GM10266 (cell line): ENCODE measurements around the gene PCDHB7.
"Not testable (repeated sequence)": the region's sequence is repeated elsewhere in the genome, so short reads cannot be mapped to it uniquely, and the experiment has no call there.

Source experiments
- DNase-seq: peaks from one replicate; pipeline ENCODE4 v3.0.0; 2012; ENCODE audit errors: extremely low spot score
- TF ChIP-seq, protein P1 (sequence below): IDR thresholded peaks from 2 replicates; pipeline ENCODE4 v1.5.1; 2012; ENCODE audit warnings: mild to moderate bottlenecking, low read depth; ENCODE audit not compliant: control insufficient read depth, insufficient read depth; ENCODE audit errors: missing control alignments

PCDHB7 gene

DNA sequence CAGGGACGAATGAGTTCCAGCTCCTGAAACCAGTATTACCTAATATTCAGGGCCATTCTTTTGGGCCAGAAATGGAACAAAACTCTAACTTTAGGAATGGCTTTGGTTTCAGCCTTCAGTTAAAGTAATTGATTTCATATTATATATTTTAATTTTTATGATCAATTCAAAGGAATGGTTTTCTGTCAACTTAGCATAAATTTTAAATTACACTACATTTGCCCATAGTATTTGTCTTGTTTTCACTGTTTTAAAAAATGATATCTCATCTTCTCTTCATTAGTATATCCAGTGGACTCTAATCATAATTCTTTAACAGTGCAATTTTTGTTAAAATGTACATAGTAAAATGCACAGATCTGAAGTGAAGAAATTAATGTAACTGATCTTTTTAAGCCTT lies 7.9 kb downstream of the PCDHB7 start:
- no peak for DNase-seq
- TF ChIP-seq, protein P1, sequence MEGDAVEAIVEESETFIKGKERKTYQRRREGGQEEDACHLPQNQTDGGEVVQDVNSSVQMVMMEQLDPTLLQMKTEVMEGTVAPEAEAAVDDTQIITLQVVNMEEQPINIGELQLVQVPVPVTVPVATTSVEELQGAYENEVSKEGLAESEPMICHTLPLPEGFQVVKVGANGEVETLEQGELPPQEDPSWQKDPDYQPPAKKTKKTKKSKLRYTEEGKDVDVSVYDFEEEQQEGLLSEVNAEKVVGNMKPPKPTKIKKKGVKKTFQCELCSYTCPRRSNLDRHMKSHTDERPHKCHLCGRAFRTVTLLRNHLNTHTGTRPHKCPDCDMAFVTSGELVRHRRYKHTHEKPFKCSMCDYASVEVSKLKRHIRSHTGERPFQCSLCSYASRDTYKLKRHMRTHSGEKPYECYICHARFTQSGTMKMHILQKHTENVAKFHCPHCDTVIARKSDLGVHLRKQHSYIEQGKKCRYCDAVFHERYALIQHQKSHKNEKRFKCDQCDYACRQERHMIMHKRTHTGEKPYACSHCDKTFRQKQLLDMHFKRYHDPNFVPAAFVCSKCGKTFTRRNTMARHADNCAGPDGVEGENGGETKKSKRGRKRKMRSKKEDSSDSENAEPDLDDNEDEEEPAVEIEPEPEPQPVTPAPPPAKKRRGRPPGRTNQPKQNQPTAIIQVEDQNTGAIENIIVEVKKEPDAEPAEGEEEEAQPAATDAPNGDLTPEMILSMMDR, result no peak

DNA sequence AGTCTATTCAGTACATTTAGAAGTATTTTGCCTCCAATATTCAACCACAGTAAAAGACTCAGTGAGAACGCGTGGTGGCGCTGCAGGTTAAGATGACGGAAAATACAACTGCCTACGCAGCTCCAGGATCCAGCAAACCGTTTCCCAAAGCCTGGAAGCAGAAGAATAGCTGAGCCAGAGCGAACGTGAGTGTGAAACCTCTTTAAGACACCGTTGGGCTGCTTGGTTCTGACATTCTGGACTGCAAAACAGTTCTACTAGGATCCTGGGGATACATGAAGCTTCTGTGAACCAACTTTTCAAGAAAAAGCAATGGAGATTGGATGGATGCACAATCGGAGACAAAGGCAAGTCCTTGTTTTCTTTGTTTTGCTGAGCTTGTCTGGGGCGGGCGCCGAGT lies 9.8 kb downstream of the PCDHB7 start, which contains the start of gene PCDHB16:
TSS of gene PCDHB16 (plus strand) at position 140 of the 400 bp plus-strand sequence. CDS start at position 313, 173 bp downstream.
- no peak for DNase-seq
- TF ChIP-seq, protein P1, result no peak

- not testable (repeated sequence) for DNase-seq
These were observed 11.8 kb downstream of the PCDHB7 start for GRCh38 chr5:141184117-141184855.

DNA sequence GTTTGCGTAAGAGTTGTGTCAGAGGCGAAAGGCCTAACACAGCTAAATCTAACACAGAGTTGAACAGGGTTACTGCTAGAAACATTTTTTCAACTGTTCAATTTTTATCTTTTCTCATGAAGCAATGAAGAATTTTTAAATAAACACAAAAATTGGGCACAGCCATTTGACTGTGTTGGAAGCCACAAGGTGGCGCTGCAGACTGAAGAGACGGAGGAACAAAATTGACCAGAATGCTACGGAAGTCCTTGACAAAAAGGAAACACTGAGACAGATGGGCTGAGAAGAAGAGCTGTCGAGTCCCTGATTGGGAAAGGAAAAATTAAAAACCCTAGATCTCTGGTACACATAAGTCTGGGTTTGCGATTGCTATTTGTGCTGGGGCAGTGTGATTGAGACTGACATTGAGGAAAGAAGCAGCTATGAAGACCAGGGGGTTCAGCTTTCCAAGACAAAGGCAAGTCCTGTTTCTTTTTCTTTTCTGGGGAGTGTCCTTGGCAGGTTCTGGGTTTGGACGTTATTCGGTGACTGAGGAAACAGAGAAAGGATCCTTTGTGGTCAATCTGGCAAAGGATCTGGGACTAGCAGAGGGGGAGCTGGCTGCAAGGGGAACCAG lies 14.6 kb downstream of the PCDHB7 start, which contains the start of gene PCDHB9:
TSS of gene PCDHB9 (plus strand) at position 265 of the 616 bp plus-strand sequence. CDS start at position 423, 158 bp downstream.
- peak; percentile 42 for DNase-seq
- TF ChIP-seq, protein P1, result peak; percentile 27

- DNase-seq, result not testable (repeated sequence)
These were observed 16.2 kb downstream of the PCDHB7 start for GRCh38 chr5:141188682-141189081.

DNA sequence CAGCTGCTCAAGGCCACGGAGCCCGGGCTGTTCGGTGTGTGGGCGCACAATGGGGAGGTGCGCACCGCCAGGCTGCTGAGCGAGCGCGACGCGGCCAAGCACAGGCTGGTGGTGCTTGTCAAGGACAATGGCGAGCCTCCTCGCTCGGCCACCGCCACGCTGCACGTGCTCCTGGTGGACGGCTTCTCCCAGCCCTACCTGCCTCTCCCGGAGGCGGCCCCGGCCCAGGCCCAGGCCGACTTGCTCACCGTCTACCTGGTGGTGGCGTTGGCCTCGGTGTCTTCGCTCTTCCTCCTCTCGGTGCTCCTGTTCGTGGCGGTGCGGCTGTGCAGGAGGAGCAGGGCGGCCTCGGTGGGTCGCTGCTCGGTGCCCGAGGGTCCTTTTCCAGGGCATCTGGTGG lies 16.7 kb downstream of the PCDHB7 start:
- DNase-seq, result not testable (repeated sequence)

DNA sequence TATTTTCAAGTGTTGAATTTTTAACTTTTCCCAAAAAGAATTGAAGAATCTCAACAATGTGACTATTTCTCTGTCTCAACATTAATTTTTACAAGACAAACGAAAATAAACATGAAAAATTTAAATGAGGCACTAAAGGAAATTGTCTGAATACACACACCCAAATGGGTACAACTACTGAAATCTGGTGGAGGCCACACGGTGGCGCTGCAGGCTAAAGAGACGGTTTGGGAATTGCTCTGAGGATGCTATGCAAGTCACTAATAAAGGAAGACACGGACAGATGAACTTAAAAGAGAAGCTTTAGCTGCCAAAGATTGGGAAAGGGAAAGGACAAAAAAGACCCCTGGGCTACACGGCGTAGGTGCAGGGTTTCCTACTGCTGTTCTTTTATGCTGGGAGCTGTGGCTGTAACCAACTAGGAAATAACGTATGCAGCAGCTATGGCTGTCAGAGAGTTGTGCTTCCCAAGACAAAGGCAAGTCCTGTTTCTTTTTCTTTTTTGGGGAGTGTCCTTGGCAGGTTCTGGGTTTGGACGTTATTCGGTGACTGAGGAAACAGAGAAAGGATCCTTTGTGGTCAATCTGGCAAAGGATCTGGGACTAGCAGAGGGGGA lies 19.8 kb downstream of the PCDHB7 start, which contains the start of gene PCDHB10:
TSS of gene PCDHB10 (plus strand) at position 244 of the 616 bp plus-strand sequence. CDS start at position 444, 200 bp downstream.
- DNase-seq, result no peak
- TF ChIP-seq, protein P1, result peak; percentile 20

- DNase-seq, result not testable (repeated sequence)
These were observed 21.9 kb downstream of the PCDHB7 start for GRCh38 chr5:141194332-141194731.

- DNase-seq, result no peak
- TF ChIP-seq, protein P1, result no peak
These were observed 23.9 kb downstream of the PCDHB7 start for GRCh38 chr5:141196363-141196762.
